ENCODE results near the gene SLC25A1. TPM values are rescaled to one million over a fixed set of nuclear protein-coding genes. Genes with fewer than 3 reads are reported as not detected.

The SLC25A1 gene
- 10 to 100 TPM; 68.2 to 77.7 (median 70.7) TPM for polyA plus RNA-seq (ENCODE audit: insufficient read length in 3 of 3)

DNA sequence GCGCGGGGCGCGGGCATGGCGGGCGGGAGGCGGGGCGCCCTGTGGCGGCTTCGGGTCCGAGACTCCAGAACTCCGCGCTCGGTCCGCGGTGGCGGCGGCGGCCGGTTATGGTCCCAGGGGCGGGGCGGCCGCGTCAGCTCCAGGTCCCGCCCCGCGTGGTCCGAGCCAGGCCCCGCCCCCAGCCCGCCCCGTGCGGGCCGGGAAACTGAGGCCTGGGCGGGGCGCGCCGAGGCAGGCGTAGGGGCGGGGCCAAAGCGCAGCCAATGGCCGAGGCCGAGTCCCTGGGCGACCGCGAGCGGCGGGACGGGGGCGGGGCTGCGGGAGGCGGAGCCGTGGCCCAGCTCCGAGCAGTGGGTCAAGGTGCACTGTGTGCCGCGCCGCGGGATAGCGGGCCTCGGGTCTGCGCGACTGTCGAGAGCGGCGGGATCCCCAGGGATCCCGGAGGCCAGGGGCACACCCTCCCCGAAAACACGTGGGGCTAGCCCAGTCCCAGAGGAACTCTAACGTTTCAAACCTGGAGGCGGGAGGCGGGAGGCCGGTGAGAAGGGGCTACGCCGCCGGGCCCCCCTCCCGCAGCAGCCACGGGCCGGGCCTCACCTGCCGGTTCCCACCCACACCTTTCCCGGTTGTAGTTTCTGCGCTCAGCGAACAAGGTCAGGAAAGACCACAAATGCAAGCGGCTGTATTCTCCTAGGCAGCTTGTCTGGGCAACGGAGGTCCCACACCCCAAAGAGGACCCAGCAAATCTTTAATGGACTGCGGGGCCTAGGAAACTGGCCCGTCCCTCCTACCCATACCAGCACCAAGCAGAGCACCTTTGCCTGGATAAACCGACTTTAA is at the start of gene SLC25A1:
Gene SLC25A1 (minus strand): TSS at position 80 of the 840 bp plus-strand sequence. CDS start 63 bp downstream, at position 17.
- peak in 2 of 3 donors; percentile 67 to 71 for DNase-seq (ENCODE audit: low read depth in 3 of 3, low spot score in 2 of 3)

DNA sequence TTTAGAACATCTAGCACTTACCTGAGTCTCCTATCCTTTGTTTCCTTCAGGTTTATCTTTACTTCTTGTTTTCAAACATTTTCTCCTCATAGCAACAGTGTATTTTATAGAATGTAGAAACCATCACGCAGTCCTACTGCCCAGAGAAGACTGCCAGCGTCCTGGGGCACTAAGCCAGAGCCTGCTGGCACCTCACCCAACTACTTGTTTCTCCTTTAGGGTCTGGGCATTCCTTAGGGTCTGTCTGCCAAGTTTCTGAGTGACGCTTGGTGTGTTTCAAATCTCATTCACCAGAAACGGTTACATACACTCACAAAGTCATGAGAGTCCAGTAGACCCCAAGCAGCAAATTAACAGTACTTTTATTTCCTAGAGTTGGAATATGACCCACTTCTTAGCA is 49.6 kb upstream of the SLC25A1 start:
- no peak for DNase-seq (ENCODE audit: low read depth in 3 of 3, low spot score in 2 of 3)

DNA sequence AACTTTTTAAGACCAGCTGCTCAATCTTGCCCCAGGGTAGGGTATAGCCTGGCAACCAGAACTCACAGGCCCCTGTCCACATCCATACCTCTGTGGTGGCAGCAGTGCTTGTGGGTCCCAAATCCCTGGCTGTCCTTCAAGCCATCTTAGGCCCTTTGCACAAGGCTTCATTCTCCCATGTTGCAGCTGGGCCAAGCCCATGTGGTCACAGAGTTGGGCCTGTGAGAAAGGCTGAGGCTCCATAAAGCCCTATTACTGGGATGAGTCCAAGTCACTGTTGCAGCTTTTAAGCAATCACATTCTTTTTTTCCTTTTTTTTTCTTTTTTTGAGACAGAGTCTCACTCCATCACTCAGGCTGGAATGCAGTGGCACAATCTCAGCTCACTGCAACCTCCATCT is 47.9 kb upstream of the SLC25A1 start:
- DNase-seq (ENCODE audit: low read depth in 3 of 3, low spot score in 2 of 3) = no peak

DNA sequence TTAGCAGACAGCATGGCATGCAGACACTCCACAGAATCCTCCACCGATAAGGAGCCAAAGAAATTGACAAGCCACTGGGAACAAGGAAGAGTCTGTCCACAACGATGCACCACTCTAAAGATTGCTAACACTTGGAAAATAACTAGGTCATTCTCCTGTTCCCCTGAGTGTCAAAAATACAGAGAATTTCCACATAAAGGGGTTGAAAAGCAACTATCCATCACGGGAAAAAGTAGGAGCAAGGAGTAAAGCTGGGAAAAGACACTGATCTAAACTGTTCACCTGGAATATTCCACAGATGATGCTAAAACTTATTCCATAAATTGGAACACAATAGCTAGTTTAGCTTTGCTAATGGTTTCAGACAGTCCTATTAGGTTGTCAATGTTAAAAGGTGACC is 47.0 kb upstream of the SLC25A1 start:
- DNase-seq (ENCODE audit: low read depth in 3 of 3, low spot score in 2 of 3) = no peak

DNA sequence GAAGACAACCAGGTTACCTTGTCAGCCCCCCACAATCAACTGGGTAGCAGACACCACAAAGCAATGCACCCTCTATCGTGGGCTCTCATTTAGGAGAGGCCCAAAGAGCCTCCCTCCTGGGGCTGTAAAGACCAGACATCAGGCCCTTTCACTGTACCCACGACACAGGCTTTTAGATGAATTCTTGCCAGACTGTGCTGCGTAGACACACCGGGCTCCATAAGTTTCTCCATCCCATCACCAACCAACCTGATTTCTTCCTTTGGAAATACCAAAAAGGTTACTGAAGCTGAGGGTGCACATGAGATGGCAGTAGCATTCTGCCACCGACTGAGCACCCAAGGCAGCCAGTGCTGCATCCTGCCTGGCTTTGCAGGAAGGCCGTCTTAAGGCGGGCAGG is 46.4 kb upstream of the SLC25A1 start:
- DNase-seq (ENCODE audit: low read depth in 3 of 3, low spot score in 2 of 3) = no peak

DNA sequence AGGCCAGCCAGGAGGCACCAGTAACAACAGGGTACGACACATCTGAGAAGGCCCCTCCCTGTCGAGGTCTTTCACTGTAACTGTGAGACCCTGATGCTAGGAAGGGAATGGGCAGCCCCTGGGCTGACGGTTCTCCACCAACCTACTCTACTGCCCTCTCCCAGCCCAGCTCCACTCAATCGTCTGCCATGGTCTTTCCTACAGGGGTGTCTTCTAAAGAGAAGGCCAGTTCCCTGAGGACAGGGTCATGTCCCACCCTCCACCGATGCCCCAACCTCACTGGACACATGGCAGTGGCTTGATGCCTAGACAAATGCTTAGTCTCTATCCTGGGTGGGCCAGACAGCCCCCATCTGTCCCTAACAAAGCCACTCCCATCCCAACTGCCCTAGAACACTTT is 46.0 kb upstream of the SLC25A1 start:
- DNase-seq (ENCODE audit: low read depth in 3 of 3, low spot score in 2 of 3) = no peak

DNA sequence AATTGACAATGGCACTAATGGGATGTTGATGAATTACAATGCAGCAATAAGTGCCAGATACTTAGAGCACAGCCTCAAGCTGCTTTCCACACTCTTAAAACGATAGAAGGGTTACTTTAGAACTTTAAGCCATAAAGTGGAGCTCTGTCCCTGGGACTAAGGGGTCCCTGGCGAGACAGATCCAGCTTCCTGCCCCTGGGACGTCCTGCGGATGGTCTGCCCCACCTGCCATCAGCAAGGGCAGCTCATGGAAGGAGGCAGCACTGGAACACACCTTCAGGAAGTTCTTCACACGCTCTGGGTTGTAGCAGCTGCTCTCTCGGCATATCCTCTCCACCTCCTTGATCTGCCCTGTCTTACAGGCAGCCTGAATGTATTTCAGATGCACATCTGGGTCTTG is 45.1 kb upstream of the SLC25A1 start:
- no peak for DNase-seq (ENCODE audit: low read depth in 3 of 3, low spot score in 2 of 3)

DNA sequence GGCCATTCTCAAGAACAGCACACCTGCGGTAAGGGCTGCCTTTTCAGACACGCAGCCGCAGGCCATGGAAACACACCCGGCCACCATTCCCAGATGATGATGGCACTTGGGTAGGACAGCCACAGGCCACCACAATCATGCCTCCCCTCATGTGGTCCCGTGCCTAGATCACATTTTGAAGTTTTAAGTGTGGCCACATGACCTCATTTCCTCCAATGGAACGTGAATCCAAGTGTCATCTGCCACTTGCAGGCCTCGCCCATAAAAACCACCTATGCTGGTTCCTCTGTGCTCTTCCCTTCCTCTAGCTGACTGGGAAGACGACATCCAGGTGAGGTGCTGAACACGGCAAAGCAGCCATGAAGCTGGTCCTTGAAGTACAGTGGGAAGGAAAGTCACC is 44.6 kb upstream of the SLC25A1 start:
- no peak for DNase-seq (ENCODE audit: low read depth in 3 of 3, low spot score in 2 of 3)

DNA sequence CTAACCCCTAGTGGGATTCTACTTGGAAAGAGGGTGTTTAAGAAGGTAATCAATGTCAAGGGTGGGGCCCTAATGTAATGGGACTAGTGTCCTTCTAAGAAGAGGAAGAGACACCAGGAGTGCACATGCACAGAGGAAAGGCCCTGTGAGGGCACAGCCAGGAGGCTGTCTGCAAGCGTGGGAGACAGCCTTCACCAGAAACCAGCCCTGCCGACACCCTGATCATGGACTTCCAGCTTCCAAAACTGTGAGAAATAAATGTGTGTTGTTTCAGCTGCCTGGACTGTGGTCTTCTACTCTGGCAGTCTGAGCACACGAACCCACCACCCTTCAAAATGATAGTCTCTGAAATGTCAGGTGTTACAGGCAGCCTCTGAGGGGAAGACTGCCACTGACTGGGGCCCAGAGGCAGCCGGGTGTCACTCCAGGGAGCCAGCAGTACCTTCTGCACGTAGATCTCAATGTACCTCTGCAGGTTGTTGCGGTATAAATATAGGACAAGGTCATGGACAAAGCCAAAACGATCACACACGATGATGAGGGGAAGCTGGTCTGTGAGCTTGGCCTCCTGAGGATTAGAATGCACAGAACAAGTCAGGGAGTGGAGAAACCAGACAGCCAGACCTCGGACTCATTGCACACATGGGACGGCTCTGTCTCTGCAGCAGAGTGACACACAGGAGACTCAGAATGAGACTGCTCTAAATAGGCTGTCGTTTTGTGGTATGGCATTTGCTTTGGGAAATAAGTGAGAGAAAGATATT is 43.9 kb upstream of the SLC25A1 start:
- DNase-seq (ENCODE audit: low read depth in 3 of 3, low spot score in 2 of 3) = no peak

DNA sequence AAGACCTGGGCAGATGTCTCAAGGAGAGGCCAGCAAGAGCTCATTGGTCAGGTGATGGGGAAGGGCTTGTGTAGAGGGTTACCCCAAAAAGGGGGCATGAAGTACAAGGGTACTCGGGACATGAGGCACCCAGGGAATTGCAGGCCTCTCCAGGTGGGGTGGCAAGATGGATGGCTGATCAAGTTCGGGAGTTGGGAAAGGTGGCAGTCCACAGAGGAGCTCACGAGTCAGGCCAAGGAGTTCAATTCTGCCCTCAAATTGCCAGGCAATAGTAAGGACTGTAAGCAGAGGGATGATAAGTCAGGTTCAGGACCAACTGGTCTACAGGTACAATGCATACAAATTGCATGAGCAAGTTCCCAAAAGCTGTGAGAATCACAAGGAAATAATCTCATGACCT is 42.3 kb upstream of the SLC25A1 start:
- DNase-seq (ENCODE audit: low read depth in 3 of 3, low spot score in 2 of 3) = no peak

DNA sequence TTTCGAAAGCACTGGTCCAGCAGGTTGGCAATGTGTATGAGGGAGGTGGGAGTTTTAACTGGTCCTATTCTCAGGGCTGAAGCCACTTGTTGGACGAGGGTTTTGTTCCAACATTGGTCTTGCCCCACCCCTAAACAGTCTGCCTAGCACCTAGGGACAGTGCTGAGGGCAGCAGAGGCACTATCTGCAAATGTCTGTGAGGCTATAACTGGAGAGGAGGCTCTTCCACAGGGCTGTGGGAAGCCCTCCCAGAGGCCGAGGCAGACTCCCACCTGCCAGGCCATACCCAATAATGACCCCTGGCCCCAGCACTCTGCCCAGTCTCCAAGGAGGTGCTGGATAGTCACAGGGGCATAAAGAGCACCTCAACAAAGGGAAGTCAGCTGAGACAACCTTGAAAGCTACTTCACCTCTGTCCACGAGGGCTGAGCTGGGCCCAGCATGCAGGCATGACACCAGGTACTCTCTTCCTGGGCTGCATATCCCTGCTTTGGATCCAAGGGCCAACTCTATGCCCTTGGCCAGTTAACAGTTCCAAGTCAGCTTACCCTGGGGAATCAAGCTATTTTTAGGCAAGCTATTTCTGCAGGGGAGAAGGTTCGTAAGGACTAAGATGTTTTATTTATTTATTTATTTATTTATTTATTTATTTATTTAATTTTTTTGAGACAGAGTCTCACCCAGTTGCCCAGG is 40.2 kb upstream of the SLC25A1 start:
- no peak for DNase-seq (ENCODE audit: low read depth in 3 of 3, low spot score in 2 of 3)

DNA sequence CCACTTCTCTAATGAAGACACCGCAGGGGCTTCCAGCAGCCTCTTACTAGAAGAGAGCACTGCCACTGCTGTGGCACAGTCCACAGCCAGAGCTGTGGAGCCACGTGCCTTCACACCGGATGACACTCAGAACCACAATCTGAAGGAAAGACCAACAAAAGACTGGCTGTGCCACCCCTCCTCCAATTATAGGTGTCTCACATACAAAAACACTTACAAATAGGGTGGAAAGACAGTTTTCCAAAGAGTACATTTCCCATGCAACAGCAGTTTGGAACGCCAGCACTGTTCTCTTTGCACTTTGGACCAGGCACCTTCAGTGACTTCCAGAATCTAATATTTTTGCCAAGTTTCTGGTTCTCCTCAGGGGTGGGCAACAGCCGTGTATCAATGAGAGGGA is 38.0 kb upstream of the SLC25A1 start:
- DNase-seq (ENCODE audit: low read depth in 3 of 3, low spot score in 2 of 3) = no peak

DNA sequence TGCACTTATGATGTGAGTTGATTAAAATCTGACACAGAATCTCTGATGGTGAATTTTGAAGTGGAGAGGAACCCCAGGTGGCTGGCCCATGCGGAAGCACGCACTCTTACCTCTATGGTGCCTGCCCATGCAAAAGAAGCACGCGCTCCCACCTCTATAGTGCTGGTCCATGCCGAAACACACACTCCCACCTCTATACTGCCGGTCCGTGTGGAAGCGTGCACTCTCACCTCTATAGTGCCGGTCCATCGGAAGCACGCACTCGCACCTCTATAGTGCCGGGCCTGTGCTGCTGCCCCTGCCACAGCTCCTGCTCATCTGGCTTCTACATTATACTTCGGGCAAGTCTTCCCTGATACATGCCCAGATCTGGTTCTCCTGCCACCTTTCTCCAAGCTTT is 36.8 kb upstream of the SLC25A1 start:
- DNase-seq (ENCODE audit: low read depth in 3 of 3, low spot score in 2 of 3) = no peak

DNA sequence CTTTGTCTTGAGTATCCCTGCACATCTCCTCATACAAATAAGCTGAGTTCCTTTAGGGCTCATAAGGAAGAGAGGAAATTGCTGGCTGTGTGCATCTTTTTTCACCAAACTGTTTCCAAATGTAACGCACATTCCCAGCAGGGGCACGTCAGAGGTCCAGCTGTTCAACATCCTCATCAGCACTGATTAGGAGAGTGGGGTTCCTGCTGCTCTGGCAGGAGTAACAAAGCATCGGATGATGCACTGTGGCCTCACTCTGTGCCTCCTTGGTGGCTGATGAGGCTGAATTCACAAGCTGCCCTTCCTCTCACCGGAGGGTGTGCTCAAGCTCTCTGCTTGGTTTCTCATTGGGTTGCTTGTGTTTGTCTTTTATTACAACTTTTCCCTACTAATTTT is 35.5 kb upstream of the SLC25A1 start:
- peak in 2 of 3 donors; percentile 3 to 13 for DNase-seq (ENCODE audit: low read depth in 3 of 3, low spot score in 2 of 3)

DNA sequence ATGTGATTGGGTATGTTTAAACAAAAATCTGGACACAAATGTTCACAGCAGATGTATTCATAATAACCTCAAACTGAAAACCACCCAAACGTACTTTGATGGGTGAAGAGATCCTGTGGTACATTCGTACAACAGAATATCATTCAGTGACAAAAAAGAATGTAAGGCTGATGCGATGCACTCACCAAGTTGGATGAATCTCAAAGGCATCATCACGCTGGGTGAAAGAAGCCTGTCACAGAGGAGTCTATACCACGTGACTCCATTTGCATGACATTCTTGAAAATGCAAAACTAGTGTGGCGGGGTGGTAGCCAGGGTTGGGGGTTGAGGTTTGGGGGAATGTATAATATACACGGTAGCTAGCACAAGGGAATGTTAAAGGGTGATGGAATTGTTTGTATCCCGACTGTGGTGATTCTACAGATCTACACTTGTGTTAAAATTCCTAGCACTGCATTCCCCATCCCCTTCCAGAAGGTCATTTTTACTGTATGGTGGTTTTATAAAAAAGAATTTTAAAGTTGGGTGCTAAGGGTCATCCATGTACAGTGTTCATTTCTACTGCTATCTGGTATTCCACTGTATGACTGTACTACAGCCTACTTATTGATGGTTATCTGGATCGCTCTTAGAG is 35.0 kb upstream of the SLC25A1 start:
- DNase-seq (ENCODE audit: low read depth in 3 of 3, low spot score in 2 of 3) = no peak

DNA sequence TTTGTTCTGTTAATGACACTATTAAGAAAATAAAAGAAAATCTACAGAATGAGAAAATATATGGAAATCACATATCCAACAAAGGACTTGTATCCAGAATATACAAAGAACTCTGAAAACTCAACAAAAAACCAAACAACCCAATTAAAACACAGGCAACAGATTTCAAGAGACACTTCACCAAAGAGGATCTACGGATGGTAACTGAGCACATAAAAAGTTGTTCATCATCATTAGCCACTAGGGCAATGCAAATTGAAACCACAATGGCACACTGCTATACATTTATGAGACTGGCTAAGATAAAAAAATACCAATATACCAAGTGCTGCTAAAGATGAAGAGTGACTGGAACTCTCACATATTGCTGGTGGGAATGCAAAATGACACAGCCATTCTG is 34.5 kb upstream of the SLC25A1 start:
- DNase-seq (ENCODE audit: low read depth in 3 of 3, low spot score in 2 of 3) = no peak

DNA sequence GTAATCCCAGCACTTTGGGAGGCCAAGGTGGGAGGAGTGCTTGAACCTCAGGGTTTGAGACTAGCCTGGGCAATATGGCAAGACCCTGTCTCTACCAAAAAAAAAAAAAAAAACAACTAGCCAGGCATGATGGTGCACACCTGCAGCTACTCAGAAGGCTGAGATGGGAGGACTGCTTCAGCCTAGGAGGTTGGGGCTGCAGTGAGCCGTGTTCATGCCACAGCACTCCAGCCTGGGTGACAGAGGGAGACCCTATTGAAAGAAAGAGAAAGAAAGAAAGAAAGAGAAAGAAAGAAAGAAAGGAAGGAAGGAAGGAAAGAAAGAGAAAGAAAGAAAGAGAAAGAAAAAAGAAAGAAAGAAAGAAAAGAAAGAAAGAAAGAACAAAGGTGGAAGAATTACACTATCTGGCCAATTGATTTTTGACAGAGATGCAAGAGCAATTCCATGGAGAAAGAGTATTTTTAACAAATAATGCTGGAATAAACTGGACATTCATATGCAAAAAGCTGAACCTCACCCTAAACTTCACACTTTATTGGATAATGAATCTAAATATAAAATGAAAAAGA is 33.9 kb upstream of the SLC25A1 start:
- no peak for DNase-seq (ENCODE audit: low read depth in 3 of 3, low spot score in 2 of 3)

DNA sequence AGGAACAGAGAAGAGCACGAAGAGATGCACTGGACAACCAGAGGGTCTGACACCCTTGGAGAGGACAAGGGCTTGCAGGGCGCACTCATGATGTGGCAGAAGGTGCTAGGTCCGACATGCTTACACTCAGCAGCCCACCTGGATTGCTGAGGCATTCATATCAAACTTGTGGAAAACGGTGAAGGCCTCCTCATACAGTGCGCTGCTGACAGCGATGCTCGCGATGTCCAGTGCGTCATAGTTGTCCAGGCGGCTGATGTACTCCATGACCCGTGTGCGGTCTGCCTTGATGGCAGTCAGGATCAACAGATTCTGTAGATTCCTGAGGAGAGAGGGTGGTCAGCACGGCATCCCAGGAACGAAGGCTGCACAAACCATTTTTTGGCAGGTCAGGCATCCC is 31.7 kb upstream of the SLC25A1 start:
- no peak for DNase-seq (ENCODE audit: low read depth in 3 of 3, low spot score in 2 of 3)

DNA sequence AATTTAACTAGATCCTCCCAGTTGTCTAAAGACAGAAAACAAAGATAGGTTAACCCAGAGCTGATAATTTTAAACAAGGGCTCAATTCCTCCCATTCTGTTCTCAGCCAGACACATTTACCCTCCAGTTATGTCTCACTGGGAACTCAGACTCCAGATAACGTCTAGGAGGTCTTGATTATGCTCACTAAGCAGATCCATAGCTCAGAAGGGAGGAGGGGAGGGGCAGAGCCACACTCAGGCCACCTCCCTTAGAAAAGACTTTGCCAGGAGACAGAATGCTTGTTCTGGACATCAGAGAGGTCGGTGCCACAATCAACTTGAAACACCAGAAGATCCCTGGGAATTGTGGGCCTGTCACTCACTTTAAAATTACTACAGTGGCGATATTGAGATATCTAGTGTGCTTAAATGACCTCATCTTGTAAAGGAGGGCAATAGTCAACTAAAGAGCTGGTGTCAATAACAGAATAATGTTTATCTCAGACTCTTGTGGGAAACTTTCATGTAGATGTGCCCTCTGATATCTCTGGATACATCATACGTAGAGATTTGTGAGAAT is 29.8 kb upstream of the SLC25A1 start:
- no peak for DNase-seq (ENCODE audit: low read depth in 3 of 3, low spot score in 2 of 3)

DNA sequence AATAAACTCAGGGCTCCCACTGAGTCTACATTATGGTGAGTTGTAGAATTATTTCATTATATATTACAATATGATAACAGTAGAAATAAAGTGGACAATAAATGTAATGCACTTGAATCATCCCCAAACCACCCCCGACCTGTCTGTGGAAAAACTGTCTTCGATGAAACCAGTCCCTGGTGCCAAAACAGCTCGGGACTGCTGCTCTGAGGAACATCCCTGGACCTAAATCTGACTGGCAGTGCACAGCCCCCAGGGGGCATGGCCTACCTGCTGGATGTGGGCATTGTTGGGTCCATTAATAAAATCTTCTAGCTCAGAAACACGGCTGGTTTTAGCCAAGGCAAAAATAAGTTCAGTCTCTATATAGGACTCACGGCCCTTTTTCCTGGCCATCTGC is 29.3 kb upstream of the SLC25A1 start:
- DNase-seq (ENCODE audit: low read depth in 3 of 3, low spot score in 2 of 3) = no peak
